HCT116 (cell line): ENCODE results near the gene KRTAP2-2.
"Not testable (repeated sequence)": the region's sequence is repeated elsewhere in the genome, so short reads cannot be mapped to it uniquely, and the experiment has no call there.

Source experiments
- CTCF ChIP-seq, 3 experiments: fragments of 200-600 bp in 1 of 3; sonication (generic) in 1 of 3; IDR thresholded peaks in 2 of 3; conservative IDR thresholded peaks in 1 of 3; 2 replicates each; pipeline ENCODE4 v1.5.1; 2012 to 2017; ENCODE audit warnings: low read depth in 2 of 3, low read length in 2 of 3, antibody characterized with exemption in 1 of 3, borderline replicate concordance in 1 of 3, control low read depth in 1 of 3, mild to moderate bottlenecking in 1 of 3, mixed read lengths in 1 of 3, mixed run types in 1 of 3, moderate library complexity in 1 of 3; ENCODE audit not compliant: insufficient read depth in 1 of 3
- POLR2A ChIP-seq: IDR thresholded peaks from 2 replicates; pipeline ENCODE4 v1.7.0; 2011; ENCODE audit warnings: borderline replicate concordance; ENCODE audit not compliant: insufficient read depth, insufficient read length; ENCODE audit errors: extremely low read depth
- POLR2AphosphoS5 ChIP-seq: IDR thresholded peaks from 2 replicates; pipeline ENCODE4 v1.6.1; 2011; ENCODE audit warnings: mild to moderate bottlenecking, low read depth, low read length, moderate library complexity
- RAD21 ChIP-seq: IDR thresholded peaks from 2 replicates; pipeline ENCODE4 v1.6.1; 2012; ENCODE audit warnings: low read depth, mild to moderate bottlenecking

- TF ChIP-seq CTCF (IDR thresholded peaks at IDR 0.05 in 2 of 3, conservative IDR thresholded peaks at IDR 0.05 in 1 of 3; ENCODE audit: borderline replicate concordance in 1 of 3, insufficient read depth in 1 of 3, low read depth in 2 of 3, low read length in 2 of 3); POLR2AphosphoS5; RAD21; POLR2A: not testable (repeated sequence)
Measured at GRCh38 chr17:41054556-41054955, 474 bp downstream of the KRTAP2-2 start.
